ENCODE data around the gene PIPOX.

The PIPOX gene

DNA sequence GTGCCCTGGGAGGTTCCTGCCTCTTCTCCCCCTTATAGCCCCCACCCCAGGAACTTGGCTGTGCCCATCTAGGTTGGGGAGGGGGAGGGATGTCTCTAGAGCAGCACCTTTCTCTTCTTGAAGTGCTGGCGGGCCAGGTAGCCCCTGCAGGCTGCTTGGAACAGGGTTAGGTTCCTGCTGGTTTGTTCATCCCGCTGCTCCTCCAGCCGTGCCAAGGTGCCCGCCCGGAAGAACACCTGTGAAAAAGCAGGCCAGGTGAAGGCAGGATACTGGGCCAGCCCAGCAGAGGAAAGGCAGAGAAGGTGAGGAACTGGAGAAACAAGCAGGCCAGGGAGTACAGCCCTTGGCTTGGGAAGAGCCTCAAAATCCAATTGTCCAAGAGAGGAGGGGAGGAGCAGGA, 56.6 kb downstream of the PIPOX start:
- no peak for DNase-seq (ENCODE audit: low spot score)

DNA sequence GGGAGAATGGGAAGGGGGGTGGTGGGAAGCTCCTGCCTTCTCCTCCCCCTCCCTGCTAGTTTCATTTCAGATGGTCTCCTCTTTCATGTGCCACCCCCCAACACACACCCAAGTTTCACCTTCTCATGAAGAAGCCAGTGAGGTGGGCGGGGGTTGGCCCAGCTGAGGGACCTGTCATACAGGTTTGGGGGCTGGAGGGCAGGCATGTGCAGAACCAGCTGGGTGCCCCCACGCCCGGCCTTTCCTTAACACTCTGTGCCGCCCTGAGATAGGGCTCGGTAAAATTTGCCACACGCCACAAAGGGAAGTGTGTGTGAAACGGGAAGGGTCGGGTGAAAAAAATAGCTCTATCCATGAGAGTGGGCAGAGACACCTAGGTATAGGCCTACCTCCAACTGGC, 57.4 kb downstream of the PIPOX start:
- no peak for DNase-seq (ENCODE audit: low spot score)

DNA sequence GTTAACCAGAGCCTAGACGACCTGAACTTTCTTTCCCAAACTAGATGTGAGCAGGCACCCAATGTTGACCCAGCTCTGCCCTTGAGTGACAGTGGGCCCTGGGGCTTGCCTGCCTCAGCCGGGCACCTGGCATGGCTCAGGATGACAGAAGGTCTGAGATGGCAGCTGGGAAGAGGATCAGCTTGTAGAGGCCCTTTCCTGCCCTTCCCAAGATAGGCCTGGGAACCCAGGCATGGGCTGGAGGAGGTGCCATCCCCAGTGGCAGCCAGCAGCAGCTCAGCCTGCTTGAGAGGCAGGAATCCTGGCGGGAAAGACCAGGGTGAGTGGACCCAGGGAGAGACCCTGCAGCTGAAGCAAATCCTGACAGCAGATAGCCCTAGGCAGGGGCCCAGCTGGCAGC, 59.1 kb downstream of the PIPOX start:
- DNase-seq (ENCODE audit: low spot score), result no peak

DNA sequence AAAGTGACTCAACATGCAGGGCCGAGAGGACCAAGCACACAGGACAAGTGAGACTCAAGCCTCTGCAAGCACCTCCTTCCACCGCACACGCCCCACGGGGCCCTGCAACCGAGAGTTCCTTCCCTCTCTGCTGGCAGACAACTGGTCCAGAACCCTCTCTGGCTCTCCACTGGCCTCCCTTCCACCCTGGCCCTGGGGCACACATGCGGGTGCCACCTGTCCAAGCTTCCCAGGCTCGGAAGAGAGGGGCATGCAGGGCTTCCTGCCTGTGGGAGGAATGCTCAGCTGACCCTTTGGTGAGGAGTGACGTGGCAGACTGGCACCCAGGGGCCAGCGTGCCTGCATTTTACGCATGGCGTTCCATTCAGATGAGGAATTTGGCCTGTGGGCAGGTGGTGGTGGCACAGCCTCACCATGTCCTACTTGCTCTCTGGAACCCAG, 59.8 kb downstream of the PIPOX start:
- no peak for DNase-seq (ENCODE audit: low spot score)

DNA sequence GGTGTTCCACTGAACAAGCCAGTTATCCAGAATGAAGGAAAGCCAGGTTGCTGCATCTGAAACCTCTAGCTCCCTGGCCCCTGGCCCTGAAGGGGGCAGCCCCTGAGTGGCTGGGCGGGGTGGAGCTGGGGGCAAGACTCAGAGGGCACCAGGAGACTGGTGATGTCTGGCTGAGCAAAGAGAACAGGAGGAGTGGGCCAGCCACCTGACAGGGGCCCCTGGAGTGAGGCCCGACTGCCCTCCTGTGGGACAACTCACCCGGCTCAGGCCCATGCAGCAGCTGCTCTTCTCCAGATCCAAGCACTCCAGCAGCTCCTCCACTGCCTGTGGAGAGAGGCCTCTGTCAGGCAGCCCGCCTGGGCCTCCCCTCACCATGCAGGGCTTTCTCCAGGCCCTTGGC, 60.4 kb downstream of the PIPOX start:
- DNase-seq (ENCODE audit: low spot score), result no peak
